ENCODE data around the gene ABAT. TPM values are rescaled to one million over a fixed set of nuclear protein-coding genes. Genes with fewer than 3 reads are reported as not detected.
"Not testable (repeated sequence)": the region's sequence is repeated elsewhere in the genome, so short reads cannot be mapped to it uniquely, and the experiment has no call there.

Gene ABAT
- polyA plus RNA-seq, 4 donors = 13.4 to 41.6 (median 34.6) TPM

DNA sequence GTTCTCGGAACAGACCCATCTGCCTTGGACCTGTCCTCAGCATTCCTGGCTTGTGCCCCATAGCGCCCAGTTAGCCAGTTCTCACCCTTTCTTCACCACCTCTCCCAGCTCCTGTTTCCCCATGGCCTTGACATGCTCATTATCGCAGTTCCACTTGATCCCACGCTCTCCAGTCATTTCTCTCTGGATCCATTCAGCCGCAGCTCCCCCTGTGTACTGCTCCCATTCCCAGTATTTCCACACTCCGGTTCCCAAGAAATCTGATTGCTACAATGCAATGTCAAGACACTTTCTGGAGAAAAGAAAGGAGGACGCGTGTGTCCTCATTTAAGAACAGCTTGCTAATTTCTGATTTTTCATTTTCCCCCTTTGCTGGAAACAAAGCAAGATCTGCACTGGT lies 67.7 kb downstream of the ABAT start:
- 69 to 86% (median 76%) methylated on average over 7 to 8 of the region's 8 CpGs for WGBS, 3 donors
- H3K4me3 ChIP-seq (ENCODE audit: low read depth in 1 of 3, low read length in 3 of 3) = no peak overlapping the region
- H3K9me3 ChIP-seq (ENCODE audit: control insufficient read depth in 2 of 2, insufficient read depth in 1 of 2, low read depth in 1 of 2, low read length in 1 of 2) = peaks cover 0 to 9% of the 10 kb centered on the region in 2 donors
- H3K27ac ChIP-seq (ENCODE audit: low read depth in 1 of 3, low read length in 2 of 3) = peak overlapping the region in 1 of 3 donors; percentile 93
- no peaks in the 10 kb centered on the region for H3K27me3 ChIP-seq (ENCODE audit: control insufficient read depth in 3 of 3, insufficient read depth in 3 of 3, low read length in 3 of 3)
- no peak for FAIRE-seq
- peaks cover 0 to 24% (median 4%) of the 10 kb centered on the region in 3 donors for H3K4me1 ChIP-seq (ENCODE audit: control insufficient read depth in 3 of 3, insufficient read depth in 2 of 3, low read depth in 1 of 3, low read length in 2 of 3)
- H3K36me3 ChIP-seq (ENCODE audit: control insufficient read depth in 3 of 3, insufficient read depth in 2 of 3, low read depth in 1 of 3, low read length in 3 of 3) = peaks cover 0 to 39% (median 0%) of the 10 kb centered on the region in 3 donors
- peak in 1 of 2 donors; percentile 23 for DNase-seq

GRCh38 chr16:8748944-8749343 lies 74.5 kb downstream of the ABAT start:
- WGBS, 3 donors = 84 to 87% (median 86%) methylated on average over 9 of the region's 9 CpGs
- H3K4me3 ChIP-seq (ENCODE audit: low read depth in 1 of 3, low read length in 3 of 3); H3K9me3 ChIP-seq (ENCODE audit: control insufficient read depth in 2 of 2, insufficient read depth in 1 of 2, low read depth in 1 of 2, low read length in 1 of 2); FAIRE-seq; H3K27me3 ChIP-seq (ENCODE audit: control insufficient read depth in 3 of 3, insufficient read depth in 3 of 3, low read length in 3 of 3); DNase-seq; H3K27ac ChIP-seq (ENCODE audit: low read depth in 1 of 3, low read length in 2 of 3): not testable (repeated sequence)
- Histone ChIP-seq H3K36me3 (ENCODE audit: control insufficient read depth in 3 of 3, insufficient read depth in 2 of 3, low read depth in 1 of 3, low read length in 3 of 3) (peaks cover 0 to 54% (median 2%) of the 10 kb centered on the region in 3 donors), H3K4me1 (ENCODE audit: control insufficient read depth in 3 of 3, insufficient read depth in 2 of 3, low read depth in 1 of 3, low read length in 2 of 3) (peaks cover 0 to 22% (median 0%) of the 10 kb centered on the region in 3 donors)

GRCh38 chr16:8751481-8752311 lies 77.3 kb downstream of the ABAT start:
- Histone ChIP-seq H3K4me1 (ENCODE audit: control insufficient read depth in 3 of 3, insufficient read depth in 2 of 3, low read depth in 1 of 3, low read length in 2 of 3) (peaks cover 0 to 30% (median 0%) of the 10 kb centered on the region in 3 donors), H3K9me3 (ENCODE audit: control insufficient read depth in 2 of 2, insufficient read depth in 1 of 2, low read depth in 1 of 2, low read length in 1 of 2) (no peaks in the 10 kb centered on the region), H3K4me3 (ENCODE audit: low read depth in 1 of 3, low read length in 3 of 3) (no peak overlapping the region), H3K27ac (ENCODE audit: low read depth in 1 of 3, low read length in 2 of 3) (peak overlapping the region in 1 of 3 donors; percentile 50), H3K36me3 (ENCODE audit: control insufficient read depth in 3 of 3, insufficient read depth in 2 of 3, low read depth in 1 of 3, low read length in 3 of 3) (peaks cover 0 to 41% (median 2%) of the 10 kb centered on the region in 3 donors), H3K27me3 (ENCODE audit: control insufficient read depth in 3 of 3, insufficient read depth in 3 of 3, low read length in 3 of 3) (no peaks in the 10 kb centered on the region)
- FAIRE-seq (no peak), DNase-seq (peak; percentile 75 to 76)
- WGBS, 3 donors = 22 to 61% (median 45%) methylated on average over 14 of the region's 14 CpGs

DNA sequence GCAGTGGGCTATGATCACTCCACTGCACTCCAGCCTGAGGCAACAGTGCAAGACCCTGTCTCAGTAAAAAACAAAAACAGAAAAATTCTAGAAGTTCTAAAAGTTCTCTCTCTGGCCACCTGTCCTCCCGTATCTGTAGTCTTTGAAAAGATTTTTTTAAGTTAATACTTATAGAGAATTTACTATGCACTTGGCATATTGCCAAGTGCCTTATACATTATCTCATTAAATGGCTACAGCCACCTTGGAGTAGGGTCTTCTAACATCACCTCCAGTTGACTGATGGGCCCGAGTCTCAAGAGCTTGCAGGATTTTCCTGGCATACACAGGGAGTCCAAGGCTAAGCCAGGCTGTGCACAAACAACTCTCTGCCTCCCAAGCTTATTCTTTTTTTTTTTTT lies 78.3 kb downstream of the ABAT start:
- Histone ChIP-seq H3K27ac (ENCODE audit: low read depth in 1 of 3, low read length in 2 of 3) (peak overlapping the region in 1 of 3 donors; percentile 50), H3K36me3 (ENCODE audit: control insufficient read depth in 3 of 3, insufficient read depth in 2 of 3, low read depth in 1 of 3, low read length in 3 of 3) (peaks cover 0 to 48% (median 4%) of the 10 kb centered on the region in 3 donors), H3K9me3 (ENCODE audit: control insufficient read depth in 2 of 2, insufficient read depth in 1 of 2, low read depth in 1 of 2, low read length in 1 of 2) (no peaks in the 10 kb centered on the region), H3K27me3 (ENCODE audit: control insufficient read depth in 3 of 3, insufficient read depth in 3 of 3, low read length in 3 of 3) (no peaks in the 10 kb centered on the region), H3K4me3 (ENCODE audit: low read depth in 1 of 3, low read length in 3 of 3) (no peak overlapping the region), H3K4me1 (ENCODE audit: control insufficient read depth in 3 of 3, insufficient read depth in 2 of 3, low read depth in 1 of 3, low read length in 2 of 3) (peaks cover 0 to 30% (median 0%) of the 10 kb centered on the region in 3 donors)
- DNase-seq (peak in 1 of 2 donors; percentile 24), FAIRE-seq (no peak)
- 17 to 34% (median 27%) methylated on average over 2 of the region's 2 CpGs for WGBS, 3 donors

DNA sequence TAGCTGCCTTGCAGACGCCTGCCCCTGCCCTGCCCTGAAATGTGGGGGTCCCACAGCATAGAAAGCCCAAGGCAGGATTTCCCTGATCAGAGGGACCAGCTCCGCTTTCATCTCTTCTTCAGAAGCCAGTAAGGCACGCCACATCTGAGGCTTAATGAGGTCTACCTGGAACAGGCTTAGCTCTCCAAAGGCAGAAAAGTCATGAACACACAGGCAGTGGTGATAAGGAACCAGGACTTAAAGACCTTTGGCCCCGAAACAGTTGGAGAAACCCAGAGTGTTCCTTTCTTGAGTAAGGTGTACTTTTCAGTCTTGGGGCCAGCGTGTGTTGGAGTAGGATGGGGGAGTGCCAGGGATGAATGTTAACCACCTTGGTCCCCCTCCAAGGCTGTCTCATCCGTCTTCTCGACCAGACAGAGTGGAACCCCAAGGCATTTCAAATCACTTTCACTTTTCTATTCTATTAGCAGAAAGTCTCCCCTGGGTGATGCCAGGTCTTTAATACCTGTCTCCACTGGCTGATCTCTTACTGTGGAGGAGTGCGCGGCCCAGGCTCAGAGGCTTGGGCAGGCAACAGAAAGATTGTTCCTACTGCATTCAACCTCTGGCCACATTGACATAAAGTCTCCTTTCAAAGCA lies 79.1 kb downstream of the ABAT start:
- no peak overlapping the region for H3K4me3 ChIP-seq (ENCODE audit: low read depth in 1 of 3, low read length in 3 of 3)
- peak overlapping the region; percentile 11 to 79 (median 58) for H3K27ac ChIP-seq (ENCODE audit: low read depth in 1 of 3, low read length in 2 of 3)
- DNase-seq (peak; percentile 81 to 90), FAIRE-seq (no peak)
- H3K9me3 ChIP-seq (ENCODE audit: control insufficient read depth in 2 of 2, insufficient read depth in 1 of 2, low read depth in 1 of 2, low read length in 1 of 2) = no peaks in the 10 kb centered on the region
- H3K4me1 ChIP-seq (ENCODE audit: control insufficient read depth in 3 of 3, insufficient read depth in 2 of 3, low read depth in 1 of 3, low read length in 2 of 3) = peaks cover 0 to 30% (median 0%) of the 10 kb centered on the region in 3 donors
- peaks cover 0 to 55% (median 5%) of the 10 kb centered on the region in 3 donors for H3K36me3 ChIP-seq (ENCODE audit: control insufficient read depth in 3 of 3, insufficient read depth in 2 of 3, low read depth in 1 of 3, low read length in 3 of 3)
- WGBS, 3 donors = 21 to 50% (median 28%) methylated on average over 9 of the region's 9 CpGs
- no peaks in the 10 kb centered on the region for H3K27me3 ChIP-seq (ENCODE audit: control insufficient read depth in 3 of 3, insufficient read depth in 3 of 3, low read length in 3 of 3)

- no peak for DNase-seq
- no peak overlapping the region for H3K27ac ChIP-seq (ENCODE audit: low read depth in 1 of 3, low read length in 2 of 3)
- H3K4me1 ChIP-seq (ENCODE audit: control insufficient read depth in 3 of 3, insufficient read depth in 2 of 3, low read depth in 1 of 3, low read length in 2 of 3) = peaks cover 0 to 22% (median 0%) of the 10 kb centered on the region in 3 donors
- H3K9me3 ChIP-seq (ENCODE audit: control insufficient read depth in 2 of 2, insufficient read depth in 1 of 2, low read depth in 1 of 2, low read length in 1 of 2) = no peaks in the 10 kb centered on the region
- WGBS, 3 donors = 81 to 95% (median 92%) methylated on average over 5 of the region's 5 CpGs
- no peak overlapping the region for H3K4me3 ChIP-seq (ENCODE audit: low read depth in 1 of 3, low read length in 3 of 3)
- peaks cover 0 to 58% (median 8%) of the 10 kb centered on the region in 3 donors for H3K36me3 ChIP-seq (ENCODE audit: control insufficient read depth in 3 of 3, insufficient read depth in 2 of 3, low read depth in 1 of 3, low read length in 3 of 3)
- no peaks in the 10 kb centered on the region for H3K27me3 ChIP-seq (ENCODE audit: control insufficient read depth in 3 of 3, insufficient read depth in 3 of 3, low read length in 3 of 3)
- no peak for FAIRE-seq
Measured at GRCh38 chr16:8756755-8757154, 82.3 kb downstream of the ABAT start.

- peaks cover 0 to 59% (median 8%) of the 10 kb centered on the region in 3 donors for H3K36me3 ChIP-seq (ENCODE audit: control insufficient read depth in 3 of 3, insufficient read depth in 2 of 3, low read depth in 1 of 3, low read length in 3 of 3)
- WGBS, 3 donors = 92 to 94% (median 94%) methylated on average over 6 of the region's 6 CpGs
- H3K4me1 ChIP-seq (ENCODE audit: control insufficient read depth in 3 of 3, insufficient read depth in 2 of 3, low read depth in 1 of 3, low read length in 2 of 3) = peaks cover 0 to 12% (median 0%) of the 10 kb centered on the region in 3 donors
- H3K9me3 ChIP-seq (ENCODE audit: control insufficient read depth in 2 of 2, insufficient read depth in 1 of 2, low read depth in 1 of 2, low read length in 1 of 2) = no peaks in the 10 kb centered on the region
- H3K27ac ChIP-seq (ENCODE audit: low read depth in 1 of 3, low read length in 2 of 3) = no peak overlapping the region
- H3K27me3 ChIP-seq (ENCODE audit: control insufficient read depth in 3 of 3, insufficient read depth in 3 of 3, low read length in 3 of 3) = no peaks in the 10 kb centered on the region
- FAIRE-seq = no peak
- no peak overlapping the region for H3K4me3 ChIP-seq (ENCODE audit: low read depth in 1 of 3, low read length in 3 of 3)
- no peak for DNase-seq
Measured at GRCh38 chr16:8758022-8758421, 83.6 kb downstream of the ABAT start.

DNA sequence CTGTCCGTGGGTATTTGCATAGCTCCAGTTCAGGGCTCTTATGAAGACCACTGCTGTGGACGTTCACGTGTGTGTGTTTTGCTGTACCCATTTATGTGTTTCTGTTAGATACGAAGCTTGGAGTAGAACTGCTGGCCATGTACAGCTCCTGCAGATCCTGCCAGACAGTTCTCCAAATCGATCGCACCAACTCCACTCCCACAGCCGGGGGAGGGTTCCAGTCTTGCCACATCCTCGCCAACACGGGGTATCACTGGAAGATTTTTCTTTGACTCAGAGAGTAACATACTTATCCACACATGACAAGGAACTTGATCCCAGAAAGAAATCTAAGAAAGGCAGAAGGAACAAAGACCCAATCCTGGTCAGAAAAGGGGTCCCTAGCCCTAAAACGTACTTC lies 85.6 kb downstream of the ABAT start:
- DNase-seq = no peak
- WGBS, 3 donors = 88 to 91% (median 90%) methylated on average over 10 of the region's 10 CpGs
- Histone ChIP-seq H3K27me3 (ENCODE audit: control insufficient read depth in 3 of 3, insufficient read depth in 3 of 3, low read length in 3 of 3) (no peaks in the 10 kb centered on the region), H3K4me3 (ENCODE audit: low read depth in 1 of 3, low read length in 3 of 3) (no peak overlapping the region), H3K9me3 (ENCODE audit: control insufficient read depth in 2 of 2, insufficient read depth in 1 of 2, low read depth in 1 of 2, low read length in 1 of 2) (no peaks in the 10 kb centered on the region), H3K4me1 (ENCODE audit: control insufficient read depth in 3 of 3, insufficient read depth in 2 of 3, low read depth in 1 of 3, low read length in 2 of 3) (peaks cover 0 to 3% (median 0%) of the 10 kb centered on the region in 3 donors), H3K27ac (ENCODE audit: low read depth in 1 of 3, low read length in 2 of 3) (no peak overlapping the region), H3K36me3 (ENCODE audit: control insufficient read depth in 3 of 3, insufficient read depth in 2 of 3, low read depth in 1 of 3, low read length in 3 of 3) (peaks cover 0 to 73% (median 12%) of the 10 kb centered on the region in 3 donors)
- no peak for FAIRE-seq

Measured in small intestine (tissue), 7 donors.